Heart right ventricle (tissue), 16 donors: ENCODE results near the gene MRGPRX2. TPM values are rescaled to one million over a fixed set of nuclear protein-coding genes. Genes with fewer than 3 reads are reported as not detected.

ENCODE experiments used
- ATAC-seq, 8 donors: fragments of 200-7000 bp; cut with Tn5 transposase; one replicate each; pipeline ENCODE4 v1.9.1; 2020; ENCODE audit warnings: mild to moderate bottlenecking in 8 of 8, moderate library complexity in 8 of 8, moderate number of reproducible peaks in 1 of 8
- DNase-seq, 2 donors: peaks; one replicate each; pipeline ENCODE4 v3.0.0-alpha.2; 2020
- H3K27ac ChIP-seq, 10 donors: fragments of 200-600 bp; sonication (generic) in 2 of 10; one replicate each; pipeline versions ENCODE4 v1.5.0 to v1.8.0; 2020 to 2022; ENCODE audit warnings: mild to moderate bottlenecking in 3 of 10
- H3K27me3 ChIP-seq, 7 donors: fragments of 200-600 bp; one replicate each; pipeline ENCODE4 v1.8.0; 2021 to 2022; ENCODE audit warnings: mild to moderate bottlenecking in 2 of 7
- H3K36me3 ChIP-seq, 9 donors: fragments of 200-600 bp; sonication (generic) in 1 of 9; one replicate each; pipeline versions ENCODE4 v1.5.0 to v1.8.0; 2020 to 2022; ENCODE audit warnings: mild to moderate bottlenecking in 2 of 9
- H3K4me1 ChIP-seq, 9 donors: fragments of 200-600 bp; sonication (generic) in 1 of 9; one replicate each; pipeline versions ENCODE4 v1.5.0 to v1.8.0; 2020 to 2022; ENCODE audit warnings: mild to moderate bottlenecking in 4 of 9
- H3K4me3 ChIP-seq, 10 donors: fragments of 200-600 bp; sonication (generic) in 2 of 10; one replicate each; pipeline versions ENCODE4 v1.5.0 to v1.8.0; 2020 to 2022; ENCODE audit warnings: mild to moderate bottlenecking in 7 of 10, moderate library complexity in 2 of 10
- H3K9me3 ChIP-seq, 11 donors: fragments of 200-600 bp in 10 of 11; sonication (generic) in 2 of 11; one replicate each; pipeline versions ENCODE4 v1.5.0 to v1.8.0; 2013 to 2022; ENCODE audit warnings: mild to moderate bottlenecking in 2 of 11, control low read depth in 1 of 11, moderate library complexity in 1 of 11
- CTCF ChIP-seq, 9 donors: fragments of 200-600 bp; sonication (generic) in 2 of 9; IDR thresholded peaks; one replicate each; pipeline versions ENCODE4 v1.5.0 to v1.8.0; 2021 to 2022; ENCODE audit warnings: antibody characterized with exemption in 9 of 9, mild to moderate bottlenecking in 5 of 9, moderate library complexity in 1 of 9
- WGBS, 2 donors: extraction: QIAGEN DNeasy Blood & Tissue Kit; methylation state at CpG; one replicate each; pipeline ENCODE4 v1.1.7; 2013; ENCODE audit warnings: inconsistent platforms in 1 of 2; 5-methylcytosine and 5-hydroxymethylcytosine counted together
- intact Hi-C, 10 donors: fragments of 100-400 bp; cut with DNase I; formaldehyde crosslinking; loops; one replicate each; pipeline versions ENCODE4 v1.11.1 to v1.14.2; 2022
- polyA plus RNA-seq, 2 donors: library from polyadenylated mRNA; stranded (reverse); fragments of 200-250 nt; gene quantifications; one replicate each; pipeline ENCODE4 v1.2.3, GENCODE V29; 2013
- total RNA-seq, 10 donors: library from RNA; stranded (reverse); fragmentation: NEBNext Ultra II Directional in 3 of 10; extraction: Animal tissue kit (Norgen Biotek cat#: 25700) in 3 of 10; gene quantifications; one replicate each; pipeline versions ENCODE4 v1.2.1 to v1.2.4, GENCODE V29; 2021 to 2023
- donor health status: Arrhythmogenic right ventricular cardiomyopathy.
- donor health status: ischemic (EF 13 %, LVEDD 7.1; RV severe dilation, severe dysfunction).
- donor health status: healthy with polysubstance abuse.
- donor health status: DM: no; HTN: yes; CAD: no.
- donor health status: DM: no; HTN: no; CAD: no.
- donor health status: ischemic (EF 25% LVEDD 6.9; RV normal size, moderate dysfunction).
- donor health status: ischemic (EF 25% LVEDD 5.7; RV mildly dilated, moderate dysfunction).
- donor health status: healthy.
- donor health status: DM: yes; HTN: yes; CAD: no.
- donor health status: Ischemic cardiomyopathy.
- donor health status: ischemic (EF 35%, LVEDD 5.7; RV mildly dilated, moderate dysfunction).
- donor health status: nonischemic (EF 11% LVEDD 7.7; RV severe dilation, severe dysfunction).
- donor health status: DM: yes; HTN: yes; CAD: no.
- donor health status: PGD.
- donor health status: ischemic (EF 29% LVEDD 5.4; RV normal size, mild dysfunction).
- donor health status: nonischemic (EF 23%, LVEDD 6.1; RV moderate dilation, normal function).

Gene MRGPRX2
- total and polyA plus RNA-seq, 12 donors, result 0.15 TPM; not detected in 11

GRCh38 chr11:19094859-19095258 lies 34.3 kb upstream of the MRGPRX2 start:
- Histone ChIP-seq H3K4me1 (no peaks in the 10 kb centered on the region), H3K36me3 (no peaks in the 10 kb centered on the region), H3K9me3 (no peaks in the 10 kb centered on the region), H3K27me3 (peaks cover 0 to 15% (median 0%) of the 10 kb centered on the region in 7 donors), H3K27ac (no peak overlapping the region), H3K4me3 (no peak overlapping the region)
- DNase-seq (no peak), ATAC-seq (no peak)
- intact Hi-C loops, result no loop called here
- 43 to 63% methylated on average over 2 of the region's 2 CpGs for WGBS, 2 donors
- no peak for TF ChIP-seq CTCF (IDR thresholded peaks at IDR 0.05)

GRCh38 chr11:19093976-19094375 lies 33.5 kb upstream of the MRGPRX2 start:
- no peaks in the 10 kb centered on the region for H3K4me1 ChIP-seq
- DNase-seq (no peak), ATAC-seq (no peak)
- 44 to 71% methylated on average over 4 of the region's 4 CpGs for WGBS, 2 donors
- H3K27me3 ChIP-seq, result peaks cover 0 to 15% (median 0%) of the 10 kb centered on the region in 7 donors
- no peak overlapping the region for H3K4me3 ChIP-seq
- H3K36me3 ChIP-seq, result no peaks in the 10 kb centered on the region
- intact Hi-C loops, result no loop called here
- H3K27ac ChIP-seq, result no peak overlapping the region
- no peaks in the 10 kb centered on the region for H3K9me3 ChIP-seq
- TF ChIP-seq CTCF (IDR thresholded peaks at IDR 0.05), result no peak

GRCh38 chr11:19092850-19093249 lies 32.3 kb upstream of the MRGPRX2 start:
- WGBS, 2 donors, result 94 to 96% methylated on average over 2 of the region's 2 CpGs
- Histone ChIP-seq H3K27ac (no peak overlapping the region), H3K4me3 (no peak overlapping the region), H3K4me1 (peaks cover 0 to 5% (median 0%) of the 10 kb centered on the region in 9 donors), H3K27me3 (peaks cover 0 to 15% (median 0%) of the 10 kb centered on the region in 7 donors), H3K36me3 (no peaks in the 10 kb centered on the region), H3K9me3 (no peaks in the 10 kb centered on the region)
- TF ChIP-seq CTCF (IDR thresholded peaks at IDR 0.05), result no peak
- DNase-seq (no peak), ATAC-seq (no peak)
- intact Hi-C loops, result no loop called here

GRCh38 chr11:19092342-19092741 lies 31.8 kb upstream of the MRGPRX2 start:
- ATAC-seq, result no peak
- intact Hi-C loops, result no loop called here
- H3K27ac ChIP-seq, result no peak overlapping the region
- no peak for DNase-seq
- no peaks in the 10 kb centered on the region for H3K9me3 ChIP-seq
- no peak overlapping the region for H3K4me3 ChIP-seq
- H3K27me3 ChIP-seq, result peaks cover 0 to 14% (median under 1%) of the 10 kb centered on the region in 7 donors
- no peaks in the 10 kb centered on the region for H3K36me3 ChIP-seq
- 73 to 85% methylated on average over 3 of the region's 3 CpGs for WGBS, 2 donors
- TF ChIP-seq CTCF (IDR thresholded peaks at IDR 0.05), result no peak
- H3K4me1 ChIP-seq, result peaks cover 0 to 6% (median 0%) of the 10 kb centered on the region in 9 donors
